Mesenchymal stem cell (in vitro differentiated cells and primary cell): Measurements from ENCODE around the gene GAN.
A peak's percentile ranks its signal among the peaks of the same experiment; 100 is the strongest.

Experiments
- DNase-seq: peaks from one replicate; pipeline ENCODE4 v3.0.0-alpha.2; 2013
- H2AFZ ChIP-seq: one replicate; pipeline ENCODE4 v1.6.1; 2013; ENCODE audit warnings: low read depth, mild to moderate bottlenecking, control low read depth, inconsistent platforms, low read length, moderate library complexity
- H2AK5ac ChIP-seq: 2 replicates; pipeline ENCODE4 v1.6.1; 2013; ENCODE audit warnings: low read length, moderate library complexity, mild to moderate bottlenecking, inconsistent platforms; ENCODE audit not compliant: severe bottlenecking
- H2BK120ac ChIP-seq: one replicate; pipeline ENCODE4 v1.6.1; 2013; ENCODE audit warnings: low read depth, mild to moderate bottlenecking, inconsistent platforms, low read length, moderate library complexity
- H2BK12ac ChIP-seq, 2 experiments: one replicate each; pipeline ENCODE4 v1.6.1; 2013; ENCODE audit warnings: inconsistent platforms in 2 of 2, low read length in 2 of 2, mild to moderate bottlenecking in 2 of 2, moderate library complexity in 2 of 2, control low read depth in 1 of 2
- H2BK15ac ChIP-seq: one replicate; pipeline ENCODE4 v1.6.1; 2013; ENCODE audit warnings: mild to moderate bottlenecking, low read depth, inconsistent platforms; ENCODE audit not compliant: poor library complexity, severe bottlenecking
- H2BK5ac ChIP-seq: 2 replicates; pipeline ENCODE4 v1.6.1; 2013; ENCODE audit warnings: low read depth, mild to moderate bottlenecking, low read length, control low read depth, inconsistent platforms; ENCODE audit not compliant: poor library complexity, severe bottlenecking
- H3K14ac ChIP-seq, 2 experiments: one replicate each; pipeline ENCODE4 v1.6.1; 2013; ENCODE audit warnings: inconsistent platforms in 2 of 2, low read length in 2 of 2, control low read depth in 1 of 2, mild to moderate bottlenecking in 1 of 2, moderate library complexity in 1 of 2
- H3K18ac ChIP-seq, 2 experiments: one replicate each; pipeline ENCODE4 v1.6.1; 2013; ENCODE audit warnings: inconsistent platforms in 2 of 2, low read length in 2 of 2, control low read depth in 1 of 2, low read depth in 1 of 2, mild to moderate bottlenecking in 1 of 2
- H3K23ac ChIP-seq, 2 experiments: one replicate each; pipeline ENCODE4 v1.6.1; 2013; ENCODE audit warnings: inconsistent platforms in 2 of 2, low read length in 2 of 2, mild to moderate bottlenecking in 2 of 2, moderate library complexity in 2 of 2, control low read depth in 1 of 2
- H3K27ac ChIP-seq: 2 replicates; pipeline ENCODE4 v1.5.1; 2013; ENCODE audit warnings: mild to moderate bottlenecking, moderate library complexity, low read length, control low read depth, inconsistent platforms; ENCODE audit not compliant: poor library complexity, severe bottlenecking
- H3K27me3 ChIP-seq, 2 experiments: 2 replicates each; pipeline versions ENCODE4 v1.6.1 to v1.7.0; 2013; ENCODE audit warnings: low read length in 2 of 2, mild to moderate bottlenecking in 2 of 2, moderate library complexity in 2 of 2, control low read depth in 1 of 2, inconsistent platforms in 1 of 2; ENCODE audit not compliant: control insufficient read depth in 1 of 2, insufficient read depth in 1 of 2
- H3K36me3 ChIP-seq, 2 experiments: 2 replicates each; pipeline versions ENCODE4 v1.6.1 to v1.7.0; 2013; ENCODE audit warnings: low read length in 2 of 2, control low read depth in 1 of 2, inconsistent platforms in 1 of 2, low read depth in 1 of 2, mild to moderate bottlenecking in 1 of 2; ENCODE audit not compliant: insufficient read depth in 2 of 2, control insufficient read depth in 1 of 2
- H3K4ac ChIP-seq, 2 experiments: one replicate each; pipeline ENCODE4 v1.6.1; 2013; ENCODE audit warnings: inconsistent platforms in 2 of 2, low read length in 2 of 2, mild to moderate bottlenecking in 2 of 2, moderate library complexity in 2 of 2, control low read depth in 1 of 2, low read depth in 1 of 2
- H3K4me1 ChIP-seq: 2 replicates; pipeline ENCODE4 v1.6.1; 2013; ENCODE audit warnings: low read depth, low read length, control low read depth; ENCODE audit not compliant: control insufficient read depth, insufficient read depth
- H3K4me2 ChIP-seq: 2 replicates; pipeline ENCODE4 v1.6.1; 2013; ENCODE audit warnings: low read length, mild to moderate bottlenecking, inconsistent platforms; ENCODE audit not compliant: poor library complexity, severe bottlenecking
- H3K4me3 ChIP-seq, 2 experiments: 2 replicates each; pipeline versions ENCODE4 v1.5.1 to v1.7.0; 2013; ENCODE audit warnings: low read length in 2 of 2, mild to moderate bottlenecking in 2 of 2, control low read depth in 1 of 2, low read depth in 1 of 2; ENCODE audit not compliant: insufficient read depth in 1 of 2
- H3K79me1 ChIP-seq: replicated peaks from 2 replicates; pipeline ENCODE4 v1.6.1; 2013; ENCODE audit warnings: mild to moderate bottlenecking, control low read depth, low read length, inconsistent platforms; ENCODE audit not compliant: poor library complexity, severe bottlenecking
- H3K9ac ChIP-seq: 2 replicates; pipeline ENCODE4 v1.7.0; 2013; ENCODE audit warnings: mild to moderate bottlenecking, low read length, moderate library complexity
- H3K9me3 ChIP-seq: 2 replicates; pipeline ENCODE4 v1.7.0; 2013; ENCODE audit warnings: mild to moderate bottlenecking, low read length; ENCODE audit not compliant: control insufficient read depth
- H4K8ac ChIP-seq: one replicate; pipeline ENCODE4 v1.6.1; 2013; ENCODE audit warnings: inconsistent platforms, mild to moderate bottlenecking, low read length, moderate library complexity
- H4K91ac ChIP-seq: one replicate; pipeline ENCODE4 v1.6.1; 2013; ENCODE audit warnings: mild to moderate bottlenecking, low read length, inconsistent platforms
- WGBS: methylation state at CpG from one replicate; pipeline ENCODE4 v1.1.7; 2013; ENCODE audit warnings: mixed read lengths; 5-methylcytosine and 5-hydroxymethylcytosine counted together

The GAN gene

DNA sequence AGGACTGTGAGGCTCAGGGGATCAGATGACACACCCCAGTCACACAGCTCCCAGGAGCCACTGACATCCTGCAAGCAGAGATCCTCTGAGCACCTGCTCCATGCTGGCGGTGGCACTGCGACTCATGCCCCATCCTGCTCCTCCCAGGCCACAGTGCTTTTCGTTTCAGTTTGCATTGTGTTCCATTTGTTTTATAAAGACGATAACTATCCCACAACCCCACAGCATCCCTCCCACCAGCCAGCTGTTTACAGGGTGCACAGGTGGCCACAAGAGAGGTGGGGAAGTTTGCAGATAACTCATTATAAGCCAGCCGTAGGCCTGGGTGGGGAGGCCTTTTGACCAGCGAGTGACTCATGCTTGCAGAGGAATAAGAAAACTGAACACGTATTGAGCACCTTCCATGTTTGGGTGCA is 48.1 kb upstream of the GAN start:
- no peak overlapping the region for H3K14ac ChIP-seq
- no peak overlapping the region for H3K4ac ChIP-seq
- no peak overlapping the region for H2BK15ac ChIP-seq
- H2BK12ac ChIP-seq = no peak overlapping the region
- no peak for DNase-seq
- H3K27me3 ChIP-seq = peaks cover 0 to 5% of the 10 kb centered on the region in 2 experiments
- H2BK120ac ChIP-seq = no peak overlapping the region
- no peaks in the 10 kb centered on the region for H3K79me1 ChIP-seq
- no peak overlapping the region for H2AK5ac ChIP-seq
- H3K4me2 ChIP-seq = no peak overlapping the region
- H3K9ac ChIP-seq = no peak overlapping the region
- no peak overlapping the region for H2BK5ac ChIP-seq
- H3K4me3 ChIP-seq = no peak overlapping the region
- H3K23ac ChIP-seq = no peak overlapping the region
- H3K18ac ChIP-seq = no peak overlapping the region
- H4K91ac ChIP-seq = no peak overlapping the region
- 88% methylated on average over 7 of the region's 7 CpGs for WGBS
- H3K36me3 ChIP-seq = peaks cover 0 to 10% of the 10 kb centered on the region in 2 experiments
- no peak overlapping the region for H3K27ac ChIP-seq
- no peak overlapping the region for H4K8ac ChIP-seq
- no peak overlapping the region for H2AFZ ChIP-seq
- H3K9me3 ChIP-seq = no peaks in the 10 kb centered on the region
- peaks cover 2% of the 10 kb centered on the region for H3K4me1 ChIP-seq

DNA sequence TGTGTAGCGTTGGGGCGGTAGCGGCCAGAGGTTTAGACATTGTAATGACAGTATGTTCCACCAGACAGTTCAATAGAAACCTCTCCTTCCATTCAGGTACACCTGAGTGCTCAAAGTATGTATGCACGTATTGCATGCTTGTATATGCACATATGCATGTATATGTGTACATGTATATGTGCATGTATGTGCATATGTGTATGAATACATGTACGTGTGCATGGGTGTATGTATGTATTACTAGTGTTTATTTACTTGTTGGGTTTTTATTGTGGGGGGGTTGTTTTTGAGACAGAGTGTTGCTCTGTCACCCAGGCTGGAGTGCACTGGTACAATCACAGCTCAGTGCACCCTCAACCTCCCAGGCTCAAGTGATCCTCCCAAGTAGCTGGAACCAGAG is 46.3 kb upstream of the GAN start:
- H3K14ac ChIP-seq = no peak overlapping the region
- no peak for DNase-seq

DNA sequence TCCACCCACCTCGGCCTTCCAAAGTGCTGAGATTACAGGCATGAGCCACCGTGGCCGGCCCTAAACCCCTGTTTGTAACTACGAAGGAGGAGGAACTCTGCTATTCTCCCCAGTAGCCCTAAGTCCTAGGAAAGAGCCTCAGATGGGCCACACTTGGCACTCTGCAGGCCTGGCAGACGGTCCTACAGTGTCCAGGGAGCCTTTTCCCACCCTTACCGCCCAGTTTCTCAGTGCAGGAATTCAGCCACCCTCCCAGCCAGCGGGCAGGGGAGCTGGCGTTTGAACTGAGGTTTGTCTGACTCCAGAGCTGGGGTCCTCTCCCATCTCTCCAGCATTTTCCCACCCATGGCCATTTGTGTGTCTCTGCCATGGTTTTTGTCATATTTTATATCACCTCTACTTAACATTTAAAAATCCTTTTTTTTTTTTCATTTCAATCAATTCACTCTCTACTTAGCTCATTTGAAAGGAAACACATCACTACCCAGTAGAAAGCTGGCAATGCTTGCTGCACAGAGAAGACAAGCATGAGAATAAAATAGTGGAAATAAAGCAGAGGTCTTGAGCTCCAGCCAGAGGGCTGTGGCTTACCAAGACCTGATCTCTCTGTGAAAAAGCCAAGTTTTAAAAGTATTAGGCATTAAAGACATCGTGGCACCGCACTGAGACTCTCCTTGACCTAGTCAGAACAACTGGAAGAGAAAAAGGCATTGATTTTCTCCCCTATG is 41.4 kb upstream of the GAN start:
- Histone ChIP-seq H3K4ac (no peak overlapping the region), H4K8ac (no peak overlapping the region), H3K14ac (no peak overlapping the region), H2BK15ac (no peak overlapping the region), H3K9ac (no peak overlapping the region), H3K18ac (no peak overlapping the region), H2BK5ac (no peak overlapping the region), H3K79me1 (no peaks in the 10 kb centered on the region), H3K36me3 (no peaks in the 10 kb centered on the region), H2AFZ (no peak overlapping the region), H4K91ac (no peak overlapping the region), H3K4me1 (no peaks in the 10 kb centered on the region), H2AK5ac (no peak overlapping the region), H2BK12ac (no peak overlapping the region), H3K27me3 (peaks cover 0 to 5% of the 10 kb centered on the region in 2 experiments), H3K27ac (no peak overlapping the region), H3K9me3 (no peaks in the 10 kb centered on the region), H3K4me2 (no peak overlapping the region), H2BK120ac (no peak overlapping the region), H3K4me3 (no peak overlapping the region), H3K23ac (no peak overlapping the region)
- no peak for DNase-seq
- WGBS = 82% methylated on average over 10 of the region's 10 CpGs

More for the DNA sequence above, 46.3 kb upstream of the GAN start:
- Histone ChIP-seq H2BK120ac (no peak overlapping the region), H3K79me1 (no peaks in the 10 kb centered on the region), H2AFZ (no peak overlapping the region), H4K91ac (no peak overlapping the region), H2BK5ac (no peak overlapping the region), H4K8ac (no peak overlapping the region), H3K23ac (no peak overlapping the region), H3K27me3 (peaks cover 0 to 5% of the 10 kb centered on the region in 2 experiments), H2BK15ac (no peak overlapping the region), H3K18ac (no peak overlapping the region), H3K4me2 (no peak overlapping the region), H3K4me3 (no peak overlapping the region), H3K9me3 (no peaks in the 10 kb centered on the region), H3K4ac (no peak overlapping the region), H3K4me1 (peaks cover 2% of the 10 kb centered on the region), H2AK5ac (no peak overlapping the region), H3K36me3 (peaks cover 0 to 6% of the 10 kb centered on the region in 2 experiments), H3K9ac (no peak overlapping the region), H3K27ac (no peak overlapping the region), H2BK12ac (no peak overlapping the region)
- 91% methylated on average over 5 of the region's 5 CpGs for WGBS

DNA sequence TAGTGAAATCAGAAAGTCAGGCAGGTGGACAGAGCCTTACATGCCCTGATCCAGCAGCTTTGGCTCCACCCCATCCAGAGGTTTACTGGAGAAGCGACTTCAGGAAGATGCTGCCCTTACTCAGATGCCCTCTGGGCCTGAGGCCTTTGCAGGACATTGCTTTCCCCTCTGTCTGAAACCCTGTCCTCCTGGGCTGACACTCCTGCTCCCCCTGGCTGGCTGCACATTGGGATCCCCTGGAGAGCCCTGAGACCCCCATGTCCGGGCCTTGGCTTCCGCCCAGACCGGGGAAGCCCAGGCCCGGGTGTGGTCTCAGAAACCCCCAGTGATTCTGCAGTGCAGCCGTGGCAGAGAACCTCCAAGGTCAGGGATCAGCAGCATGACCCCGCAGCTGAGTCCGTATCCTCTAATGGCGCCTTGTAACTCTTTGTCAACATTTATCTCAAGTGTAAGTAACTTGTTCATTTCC is 39.7 kb upstream of the GAN start:
- Histone ChIP-seq H3K27me3 (peaks cover 0 to 2% of the 10 kb centered on the region in 2 experiments), H3K4ac (no peak overlapping the region), H3K4me3 (no peak overlapping the region), H3K14ac (no peak overlapping the region), H3K18ac (no peak overlapping the region), H2BK120ac (no peak overlapping the region), H4K91ac (no peak overlapping the region), H3K23ac (no peak overlapping the region), H3K4me2 (no peak overlapping the region), H2AFZ (no peak overlapping the region), H3K9ac (no peak overlapping the region), H3K36me3 (no peaks in the 10 kb centered on the region), H3K9me3 (no peaks in the 10 kb centered on the region), H2BK5ac (no peak overlapping the region), H2BK15ac (no peak overlapping the region), H3K27ac (no peak overlapping the region), H3K4me1 (no peaks in the 10 kb centered on the region), H3K79me1 (no peaks in the 10 kb centered on the region), H2BK12ac (peak overlapping the region in 1 of 2 experiments; percentile 19), H4K8ac (no peak overlapping the region), H2AK5ac (no peak overlapping the region)
- no peak for DNase-seq
- 83% methylated on average over 9 of the region's 9 CpGs for WGBS
